ENCODE data around the gene HADH. TPM values are rescaled to one million over a fixed set of nuclear protein-coding genes. Genes with fewer than 3 reads are reported as not detected.
"Not testable (repeated sequence)": the region's sequence is repeated elsewhere in the genome, so short reads cannot be mapped to it uniquely, and the experiment has no call there.

Gene HADH
- polyA plus RNA-seq, 1 donor from 2014 or later, result 49.4 TPM

GRCh38 chr4:108007984-108008383 lies 18.3 kb downstream of the HADH start:
- Mint-ChIP-seq H3K27me3 (no peaks in the 10 kb centered on the region), H3K4me3 (no peak overlapping the region), H3K36me3 (peaks cover 8% of the 10 kb centered on the region), H3K9me3 (no peaks in the 10 kb centered on the region), H3K4me1 (peaks cover 3 to 7% (median 5%) of the 10 kb centered on the region in 3 donors), H3K27ac (no peak overlapping the region)

DNA sequence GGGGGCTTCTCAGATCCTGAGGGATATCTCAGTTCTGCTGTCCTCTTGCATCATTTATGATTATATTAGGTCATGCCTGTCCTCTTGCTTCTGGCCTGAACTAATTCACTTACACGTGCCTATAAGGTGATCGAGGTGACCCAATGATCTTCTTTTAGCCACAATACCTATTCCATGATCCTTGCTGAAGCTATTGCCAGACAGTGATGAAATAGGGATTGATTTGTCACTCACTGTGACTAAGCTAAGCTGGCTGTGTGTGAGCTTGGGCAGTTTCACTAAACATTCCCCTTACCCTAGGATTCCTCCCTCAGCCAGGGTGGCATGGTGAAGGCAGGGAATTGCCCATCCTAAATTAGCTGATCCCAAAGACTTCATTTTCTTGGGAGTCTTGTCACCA lies 19.0 kb downstream of the HADH start:
- Mint-ChIP-seq H3K27ac (no peak overlapping the region), H3K9me3 (no peaks in the 10 kb centered on the region), H3K27me3 (no peaks in the 10 kb centered on the region), H3K4me1 (peaks cover 3 to 7% (median 5%) of the 10 kb centered on the region in 3 donors), H3K4me3 (no peak overlapping the region), H3K36me3 (peaks cover 8% of the 10 kb centered on the region)

DNA sequence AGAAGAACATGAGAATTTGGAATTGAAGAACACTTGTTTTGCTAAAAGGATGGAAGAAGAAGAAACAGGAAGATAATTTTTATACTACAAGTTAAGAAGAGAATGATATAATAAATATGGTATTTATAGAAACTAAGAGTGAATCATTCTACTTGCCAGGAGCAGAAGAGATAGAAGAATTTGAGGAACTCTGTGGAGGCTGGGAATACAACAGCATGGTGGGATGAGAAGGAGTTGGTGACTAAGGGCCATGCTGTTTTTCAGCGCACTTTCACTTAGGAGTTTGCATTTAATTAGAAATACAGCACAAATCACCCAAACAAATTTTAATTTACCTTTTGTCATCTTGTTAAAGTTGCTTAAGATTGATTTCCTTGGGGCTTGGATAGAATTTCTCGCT lies 20.5 kb downstream of the HADH start:
- Mint-ChIP-seq H3K27ac (no peak overlapping the region), H3K9me3 (no peaks in the 10 kb centered on the region), H3K4me3 (no peak overlapping the region), H3K4me1 (peaks cover 0 to 5% (median 3%) of the 10 kb centered on the region in 3 donors), H3K27me3 (no peaks in the 10 kb centered on the region), H3K36me3 (peaks cover 6% of the 10 kb centered on the region)

DNA sequence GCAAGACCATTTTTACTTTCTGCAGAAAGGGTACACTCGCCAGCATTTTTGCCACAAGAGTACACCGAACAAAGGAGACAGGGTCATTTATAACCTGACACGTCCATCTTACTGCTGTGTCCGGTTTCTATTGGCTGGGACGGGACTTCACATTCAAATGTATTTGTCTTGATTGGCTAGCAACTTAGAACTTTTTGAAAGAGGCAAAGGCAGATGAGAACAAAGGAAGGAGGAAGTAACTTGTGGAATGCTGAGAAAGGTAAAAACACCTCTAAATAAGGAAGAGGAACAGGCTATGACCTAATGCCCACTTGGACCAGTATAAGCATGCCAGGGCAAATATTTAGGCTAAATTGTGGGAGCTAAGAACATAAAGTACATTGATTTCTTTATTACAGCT lies 22.7 kb downstream of the HADH start:
- H3K27ac Mint-ChIP-seq, result peak overlapping the region in 1 of 3 donors; percentile 11
- not testable (repeated sequence) for H3K36me3 Mint-ChIP-seq, H3K9me3 Mint-ChIP-seq, H3K27me3 Mint-ChIP-seq, H3K4me3 Mint-ChIP-seq, H3K4me1 Mint-ChIP-seq

- Mint-ChIP-seq H3K4me3 (no peak overlapping the region), H3K27me3 (no peaks in the 10 kb centered on the region), H3K9me3 (no peaks in the 10 kb centered on the region), H3K36me3 (peaks cover 9% of the 10 kb centered on the region), H3K27ac (no peak overlapping the region), H3K4me1 (peaks cover 0 to 2% (median 0%) of the 10 kb centered on the region in 3 donors)
Measured at GRCh38 chr4:108013327-108013726, 23.6 kb downstream of the HADH start.

DNA sequence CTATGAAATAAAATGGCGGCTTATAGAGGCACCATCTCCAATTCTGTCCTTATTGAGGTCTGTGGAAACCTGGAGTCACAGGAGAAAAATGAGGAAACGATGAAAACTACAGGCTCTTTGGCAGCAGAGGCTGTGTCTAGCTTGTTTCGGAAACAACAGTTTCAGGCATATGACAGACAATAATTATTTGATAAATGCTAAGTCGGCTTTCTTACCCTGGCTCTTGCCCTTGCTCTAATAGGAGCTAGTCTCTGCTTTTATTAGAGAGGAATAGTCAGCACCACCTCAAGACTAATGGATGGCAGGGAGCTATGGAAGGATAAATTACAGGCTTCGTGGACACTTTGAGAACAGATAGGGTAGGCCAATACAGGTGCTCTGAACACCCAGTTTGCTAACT lies 24.3 kb downstream of the HADH start:
- peaks cover 0 to 2% (median 1%) of the 10 kb centered on the region in 3 donors for H3K4me1 Mint-ChIP-seq
- peaks cover 10% of the 10 kb centered on the region for H3K36me3 Mint-ChIP-seq
- no peak overlapping the region for H3K4me3 Mint-ChIP-seq
- no peak overlapping the region for H3K27ac Mint-ChIP-seq
- H3K27me3 Mint-ChIP-seq, result no peaks in the 10 kb centered on the region
- no peaks in the 10 kb centered on the region for H3K9me3 Mint-ChIP-seq

- no peaks in the 10 kb centered on the region for H3K27me3 Mint-ChIP-seq
- H3K27ac Mint-ChIP-seq, result peak overlapping the region in 1 of 3 donors; percentile 28
- peaks cover 10% of the 10 kb centered on the region for H3K36me3 Mint-ChIP-seq
- no peaks in the 10 kb centered on the region for H3K9me3 Mint-ChIP-seq
- H3K4me1 Mint-ChIP-seq, result peaks cover 0 to 7% (median 0%) of the 10 kb centered on the region in 3 donors
- no peak overlapping the region for H3K4me3 Mint-ChIP-seq
Measured at GRCh38 chr4:108018040-108018883, 28.6 kb downstream of the HADH start.

- H3K4me3 Mint-ChIP-seq, result peak overlapping the region in 1 of 4 donors; percentile 52
- H3K36me3 Mint-ChIP-seq, result peaks cover 10% of the 10 kb centered on the region
- no peak overlapping the region for H3K27ac Mint-ChIP-seq
- no peaks in the 10 kb centered on the region for H3K9me3 Mint-ChIP-seq
- H3K27me3 Mint-ChIP-seq, result no peaks in the 10 kb centered on the region
- H3K4me1 Mint-ChIP-seq, result peaks cover 0 to 7% (median 0%) of the 10 kb centered on the region in 3 donors
Measured at GRCh38 chr4:108018884-108019187, 29.1 kb downstream of the HADH start.

DNA sequence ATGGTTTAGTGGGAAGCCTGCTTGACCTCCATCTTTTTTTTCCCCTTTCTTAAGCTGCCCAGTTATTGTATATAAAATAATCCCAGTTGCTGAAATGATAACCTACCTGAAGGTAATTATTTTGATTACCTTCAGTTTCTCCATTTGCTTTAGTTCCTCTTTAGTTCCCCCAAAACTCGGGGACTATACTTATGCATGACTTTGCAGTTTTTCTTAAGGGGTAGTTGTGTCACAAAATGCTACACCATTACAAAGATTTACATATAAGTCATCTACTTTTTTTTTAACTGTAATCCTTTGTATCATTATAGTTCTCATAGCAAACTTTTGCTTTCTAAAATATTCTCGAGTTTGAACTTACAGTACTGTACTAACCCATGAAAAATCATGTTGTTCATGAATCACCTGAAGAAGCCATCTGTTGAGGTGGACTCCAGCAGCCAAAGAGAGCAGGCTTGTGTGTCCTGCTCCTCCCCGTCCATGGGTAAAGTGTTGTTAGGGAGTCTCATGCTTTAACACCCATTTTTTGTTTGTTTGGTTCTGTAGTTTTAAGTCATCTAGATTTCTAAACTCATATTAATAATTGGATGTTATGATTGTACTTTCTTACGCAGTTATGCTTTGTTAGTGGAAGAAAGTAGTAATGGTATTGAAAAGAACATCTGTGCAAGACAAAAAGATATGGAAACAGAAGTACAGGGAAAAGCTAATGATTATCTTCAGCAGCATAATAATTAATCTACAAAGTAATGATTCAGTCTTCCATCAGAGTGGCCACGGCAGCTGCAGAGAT lies 34.6 kb downstream of the HADH start:
- Mint-ChIP-seq H3K27me3 (no peaks in the 10 kb centered on the region), H3K27ac (no peak overlapping the region), H3K4me3 (no peak overlapping the region), H3K9me3 (no peaks in the 10 kb centered on the region), H3K36me3 (peaks cover 17% of the 10 kb centered on the region), H3K4me1 (peaks cover 0 to 7% (median 0%) of the 10 kb centered on the region in 3 donors)

DNA sequence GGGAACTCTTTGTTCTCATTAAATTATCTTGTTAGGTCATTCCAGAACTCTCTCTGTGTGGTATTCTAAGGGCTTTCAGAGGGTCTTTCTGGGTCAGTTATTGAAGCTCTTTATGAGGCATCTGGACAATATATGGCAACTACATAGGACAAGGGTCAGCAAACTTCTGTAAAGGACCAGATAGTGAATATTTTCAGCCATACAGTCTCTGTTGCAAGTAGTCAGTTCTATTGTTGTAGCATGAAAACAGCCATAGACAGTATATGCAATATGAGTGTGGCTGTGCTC lies 35.1 kb downstream of the HADH start:
- Mint-ChIP-seq H3K27me3 (no peaks in the 10 kb centered on the region), H3K36me3 (peaks cover 21% of the 10 kb centered on the region), H3K4me3 (no peak overlapping the region), H3K4me1 (peaks cover 0 to 2% (median 0%) of the 10 kb centered on the region in 3 donors), H3K9me3 (no peaks in the 10 kb centered on the region), H3K27ac (no peak overlapping the region)

DNA sequence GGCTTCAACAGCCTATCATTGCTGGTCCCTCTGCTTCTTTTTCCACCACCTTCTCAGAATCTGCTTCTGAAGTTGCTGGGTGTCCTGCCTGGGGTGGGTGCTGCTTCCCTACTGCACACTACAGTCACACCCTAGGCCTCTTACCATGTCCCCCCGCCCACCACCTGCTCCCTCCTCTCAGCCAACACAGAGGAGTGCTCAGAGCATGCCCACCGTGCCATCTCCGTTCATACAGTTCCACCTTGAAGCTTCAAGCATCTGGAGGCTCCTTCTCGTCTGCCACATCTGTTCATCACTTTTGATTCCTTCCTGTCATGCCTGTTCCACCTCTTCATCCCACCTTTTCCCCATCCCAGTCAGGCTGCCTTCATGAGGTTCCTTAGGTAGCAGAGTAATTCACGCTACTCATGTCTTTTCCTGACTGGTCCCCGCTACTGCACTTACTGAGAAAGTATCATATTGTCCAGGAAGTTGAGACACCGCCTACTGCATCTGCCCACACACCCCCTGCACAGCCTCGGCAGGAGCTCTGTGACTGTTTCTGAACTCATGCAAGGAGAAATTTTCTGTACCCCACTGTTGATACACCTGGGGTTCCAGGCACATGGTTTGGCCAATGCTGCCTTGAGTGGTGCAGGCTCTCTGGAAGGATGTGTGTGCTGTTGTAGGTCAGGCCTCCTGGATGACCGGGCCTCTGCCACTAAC lies 39.5 kb downstream of the HADH start:
- Mint-ChIP-seq H3K27me3 (no peaks in the 10 kb centered on the region), H3K4me3 (no peak overlapping the region), H3K36me3 (peaks cover 33% of the 10 kb centered on the region), H3K27ac (no peak overlapping the region), H3K4me1 (peaks cover 0 to 2% (median 2%) of the 10 kb centered on the region in 3 donors), H3K9me3 (no peaks in the 10 kb centered on the region)

GRCh38 chr4:108029731-108030130 lies 40.0 kb downstream of the HADH start:
- peaks cover 34% of the 10 kb centered on the region for H3K36me3 Mint-ChIP-seq
- H3K27me3 Mint-ChIP-seq, result no peaks in the 10 kb centered on the region
- H3K4me1 Mint-ChIP-seq, result peaks cover 0 to 5% (median 2%) of the 10 kb centered on the region in 3 donors
- peak overlapping the region in 1 of 3 donors; percentile 74 for H3K27ac Mint-ChIP-seq
- H3K9me3 Mint-ChIP-seq, result no peaks in the 10 kb centered on the region
- peak overlapping the region in 2 of 4 donors; percentile 34 to 58 for H3K4me3 Mint-ChIP-seq

- H3K27ac Mint-ChIP-seq, result no peak overlapping the region
- no peaks in the 10 kb centered on the region for H3K27me3 Mint-ChIP-seq
- H3K36me3 Mint-ChIP-seq, result peaks cover 36% of the 10 kb centered on the region
- H3K4me3 Mint-ChIP-seq, result no peak overlapping the region
- H3K4me1 Mint-ChIP-seq, result peaks cover 0 to 5% (median 2%) of the 10 kb centered on the region in 3 donors
- no peaks in the 10 kb centered on the region for H3K9me3 Mint-ChIP-seq
Measured at GRCh38 chr4:108030332-108030731, 40.6 kb downstream of the HADH start.

- peak overlapping the region in 1 of 3 donors; percentile 6 for H3K27ac Mint-ChIP-seq
- H3K36me3 Mint-ChIP-seq, result peaks cover 34% of the 10 kb centered on the region
- no peak overlapping the region for H3K4me3 Mint-ChIP-seq
- no peaks in the 10 kb centered on the region for H3K9me3 Mint-ChIP-seq
- no peaks in the 10 kb centered on the region for H3K27me3 Mint-ChIP-seq
- peaks cover 0 to 8% (median 4%) of the 10 kb centered on the region in 3 donors for H3K4me1 Mint-ChIP-seq
Measured at GRCh38 chr4:108031427-108032083, 41.9 kb downstream of the HADH start.

DNA sequence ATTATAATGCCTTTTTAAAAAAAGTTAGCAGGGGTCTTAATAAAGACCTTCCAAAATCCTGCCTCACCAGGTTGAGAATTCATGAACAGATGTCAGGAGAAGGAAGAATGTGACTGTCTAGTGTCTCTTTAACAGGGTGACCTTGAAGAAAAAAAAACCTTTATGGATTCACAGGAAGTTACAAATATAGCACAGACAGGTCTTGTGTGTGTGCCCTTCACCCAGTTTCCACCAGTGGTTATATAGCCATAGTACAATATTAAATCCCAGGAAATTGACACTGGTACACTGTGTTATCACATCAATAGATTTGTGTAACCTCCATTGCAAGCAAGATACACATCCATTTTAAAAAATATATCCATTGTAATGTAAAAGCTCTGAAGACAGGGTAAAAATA lies 43.7 kb downstream of the HADH start:
- Mint-ChIP-seq H3K4me1 (peaks cover 0 to 8% (median 4%) of the 10 kb centered on the region in 3 donors), H3K27me3 (no peaks in the 10 kb centered on the region)

More for the DNA sequence above, 43.7 kb downstream of the HADH start:
- no peaks in the 10 kb centered on the region for H3K9me3 Mint-ChIP-seq
- peaks cover 31% of the 10 kb centered on the region for H3K36me3 Mint-ChIP-seq
- H3K27ac Mint-ChIP-seq, result no peak overlapping the region
- no peak overlapping the region for H3K4me3 Mint-ChIP-seq
